Kasumi-1 (cell line): ENCODE data around the gene TMEM98.
"Not testable (repeated sequence)": the region's sequence is repeated elsewhere in the genome, so short reads cannot be mapped to it uniquely, and the experiment has no call there.

ENCODE experiments used
- DNase-seq, 2 experiments: peaks; one replicate each; lab custom pipeline; 2025; lab: John Stamatoyannopoulos, UW

The TMEM98 gene, protein sequence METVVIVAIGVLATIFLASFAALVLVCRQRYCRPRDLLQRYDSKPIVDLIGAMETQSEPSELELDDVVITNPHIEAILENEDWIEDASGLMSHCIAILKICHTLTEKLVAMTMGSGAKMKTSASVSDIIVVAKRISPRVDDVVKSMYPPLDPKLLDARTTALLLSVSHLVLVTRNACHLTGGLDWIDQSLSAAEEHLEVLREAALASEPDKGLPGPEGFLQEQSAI

DNA sequence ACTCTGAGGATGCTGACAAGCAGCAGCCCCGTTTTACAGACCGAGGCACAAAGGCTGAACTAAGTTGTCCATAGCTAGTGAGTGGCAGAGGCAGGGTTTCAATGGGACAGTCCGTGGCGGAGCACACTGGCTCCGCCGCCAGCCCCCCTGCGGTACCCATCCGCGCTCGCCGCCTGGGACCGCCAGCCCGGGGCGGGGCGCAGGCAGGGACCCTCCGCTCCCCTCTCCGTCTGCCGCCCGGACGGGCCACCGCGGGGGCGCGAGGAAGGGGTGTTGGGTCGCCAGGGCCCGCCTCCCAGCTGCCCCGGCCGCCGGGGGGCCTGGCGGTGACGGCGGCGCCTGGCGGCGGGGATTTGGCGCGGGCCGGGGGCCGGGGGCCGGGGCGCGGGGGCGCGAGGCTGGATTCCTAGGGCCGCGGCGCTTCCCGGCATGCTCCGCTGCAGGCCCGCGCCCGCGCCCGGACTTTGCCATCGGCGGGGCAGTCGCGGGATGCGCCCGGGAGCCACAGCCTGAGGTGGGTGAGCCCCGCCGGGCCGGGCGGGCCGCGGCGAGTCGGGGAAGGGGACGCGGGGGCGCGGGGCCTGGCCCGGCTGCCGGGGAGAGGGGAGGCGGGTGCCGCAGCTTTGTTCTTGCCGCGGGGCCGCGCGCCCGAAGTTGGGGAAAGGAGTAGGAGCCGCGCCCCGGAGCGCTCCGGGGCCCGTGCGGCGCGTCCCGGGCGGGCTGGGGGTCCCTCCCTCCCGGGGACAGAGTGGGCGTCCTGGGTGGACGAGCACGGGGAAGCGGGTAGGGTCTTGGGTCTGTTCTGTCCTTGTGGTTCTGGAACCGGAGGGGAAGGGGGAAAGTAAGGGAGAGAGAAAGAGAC lies at the start of gene TMEM98:
Gene TMEM98, plus strand, starts transcription at position 430 of the 862 bp plus-strand sequence. CDS start 3,376 bp downstream, outside the sequence.
- DNase-seq, result no peak

DNA sequence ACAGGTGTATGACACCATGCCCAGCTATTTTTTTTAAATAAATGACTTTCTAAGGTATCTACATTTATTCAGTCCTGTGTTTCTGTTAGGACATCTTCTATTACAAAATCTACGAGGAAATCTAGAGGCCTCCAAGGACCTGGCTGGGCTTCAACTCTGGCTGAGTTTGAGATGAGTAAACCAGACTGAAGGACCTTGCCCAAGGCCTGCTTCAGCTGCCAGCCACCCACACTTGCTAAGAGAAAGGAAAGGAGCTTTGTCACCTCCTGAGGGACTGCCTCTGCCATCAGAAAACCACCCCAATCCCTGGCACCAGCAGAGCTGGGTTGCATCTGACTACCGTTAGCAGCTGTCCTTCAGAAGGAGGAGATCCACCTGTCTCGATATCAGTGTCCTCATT lies 49.7 kb upstream of the TMEM98 start:
- no peak for DNase-seq

DNA sequence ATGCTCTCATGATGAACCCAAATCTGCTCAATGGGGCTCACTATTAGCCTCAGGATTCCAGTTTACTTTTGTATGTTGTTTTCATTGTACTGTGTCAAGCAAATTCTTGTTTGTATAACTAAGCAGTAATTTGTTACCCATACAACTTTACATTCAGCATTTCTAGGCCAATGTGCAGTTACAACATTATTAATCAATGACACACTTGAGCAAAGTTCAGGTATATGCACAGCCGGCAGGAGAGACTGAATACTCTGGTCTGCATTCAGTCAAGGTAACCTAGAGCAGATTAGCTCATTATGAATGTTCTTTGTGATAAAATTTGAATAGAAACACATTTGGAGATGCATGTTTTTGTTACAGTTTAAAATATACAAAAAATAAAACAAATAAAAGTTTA lies 48.8 kb upstream of the TMEM98 start:
- no peak for DNase-seq

DNA sequence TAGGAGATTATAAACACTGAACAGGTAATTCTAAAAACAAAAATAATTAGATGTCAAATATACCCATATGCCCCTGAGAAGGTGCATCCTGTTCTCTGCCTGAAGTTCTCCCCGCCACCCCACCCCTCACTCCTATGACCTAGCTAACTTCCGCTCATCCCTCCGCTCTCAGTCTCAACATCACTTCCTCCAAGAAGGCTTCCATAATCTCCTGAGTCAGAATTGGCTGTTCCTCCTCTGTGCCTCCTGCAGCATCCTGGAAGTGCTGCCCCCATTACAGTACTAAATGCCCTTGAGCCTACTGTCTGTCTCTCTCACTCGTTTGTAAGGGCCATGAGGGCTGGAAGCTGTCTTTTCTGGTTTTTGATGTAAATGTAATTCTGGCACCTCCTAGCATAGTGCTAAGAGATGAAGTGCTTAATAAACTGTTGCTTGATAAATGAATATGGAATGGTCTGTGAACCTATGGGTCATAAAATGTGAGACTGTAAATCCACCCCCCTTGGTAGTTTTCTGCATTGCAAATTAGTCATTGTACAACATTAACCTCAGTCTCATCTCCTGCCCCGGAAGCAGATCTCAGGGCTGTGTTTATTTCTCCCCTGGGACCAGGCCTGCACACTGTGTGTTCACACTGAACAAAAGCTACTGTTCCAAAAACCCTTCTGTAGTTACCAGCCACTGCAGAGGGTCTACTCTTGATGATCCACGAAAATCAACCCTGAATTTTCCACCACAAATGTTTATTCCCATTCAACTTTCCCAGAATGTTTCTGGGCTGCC lies 47.1 kb upstream of the TMEM98 start:
- DNase-seq, result no peak

DNA sequence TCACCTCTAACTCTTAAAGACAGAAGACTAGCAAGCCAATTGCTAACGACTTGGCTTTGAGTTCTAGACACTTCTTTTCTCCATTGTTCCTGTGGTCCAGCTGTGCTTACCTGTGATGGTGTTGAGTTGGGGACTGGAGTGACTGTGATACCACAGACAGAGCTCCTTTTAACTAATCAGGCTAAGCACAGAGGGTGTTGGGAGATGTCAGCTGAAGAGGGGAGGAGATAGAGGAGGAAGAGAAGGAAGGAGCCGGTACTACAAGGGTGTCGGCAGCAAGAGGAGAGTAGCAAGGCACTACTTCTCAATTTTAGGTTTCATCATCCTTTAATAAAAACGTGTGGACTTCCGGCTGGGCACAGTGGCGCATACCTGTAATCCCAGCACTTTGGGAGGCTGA lies 45.9 kb upstream of the TMEM98 start:
- DNase-seq, result no peak

DNA sequence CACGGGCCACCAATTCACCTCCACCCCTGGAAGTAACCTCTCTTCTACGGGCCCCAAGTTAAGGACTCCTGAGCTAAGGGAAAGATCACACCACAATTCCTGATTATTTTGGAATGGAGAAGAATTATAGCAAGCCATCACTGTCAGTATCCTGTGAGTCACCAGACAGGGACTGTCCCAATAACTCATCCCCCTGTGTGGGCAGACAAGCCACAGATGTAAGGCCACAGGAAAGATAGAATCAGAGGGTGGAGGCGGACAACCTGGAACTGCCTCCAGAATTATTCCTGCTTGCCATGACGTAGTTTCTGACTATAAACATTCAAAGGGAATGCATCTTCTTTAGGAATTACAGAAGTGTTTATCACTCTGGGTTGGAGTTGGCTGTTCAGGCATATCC lies 45.2 kb upstream of the TMEM98 start:
- no peak for DNase-seq

DNA sequence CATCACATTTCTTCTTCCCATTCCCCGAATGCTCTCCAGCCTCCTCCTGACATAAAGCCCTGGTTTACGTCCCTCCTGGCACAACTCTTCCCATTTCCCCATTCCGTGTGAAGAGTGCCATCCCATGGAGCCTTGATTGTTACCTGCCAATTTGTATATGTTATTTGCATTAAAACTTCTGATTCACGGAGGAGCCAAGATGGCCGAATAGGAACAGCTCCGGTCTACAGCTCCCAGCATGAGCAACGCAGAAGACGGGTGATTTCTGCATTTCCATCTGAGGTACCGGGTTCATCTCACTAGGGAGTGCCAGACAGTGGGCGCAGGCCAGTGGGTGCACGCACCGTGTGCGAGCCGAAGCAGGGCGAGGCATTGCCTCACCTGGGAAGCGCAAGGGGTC lies 41.0 kb upstream of the TMEM98 start:
- DNase-seq, result not testable (repeated sequence)

DNA sequence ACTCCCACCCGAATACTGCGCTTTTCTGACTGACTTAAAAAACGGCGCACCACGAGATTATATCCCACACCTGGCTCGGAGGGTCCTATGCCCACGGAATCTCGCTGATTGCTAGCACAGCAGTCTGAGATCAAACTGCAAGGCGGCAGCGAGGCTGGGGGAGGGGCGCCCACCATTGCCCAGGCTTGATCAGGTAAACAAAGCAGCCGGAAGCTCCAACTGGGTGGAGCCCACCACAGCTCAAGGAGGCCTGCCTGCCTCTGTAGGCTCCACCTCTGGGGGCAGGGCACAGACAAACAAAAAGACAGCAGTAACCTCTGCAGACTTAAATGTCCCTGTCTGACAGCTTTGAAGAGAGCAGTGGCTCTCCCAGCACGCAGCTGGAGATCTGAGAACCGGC lies 40.5 kb upstream of the TMEM98 start:
- DNase-seq, result not testable (repeated sequence)

DNA sequence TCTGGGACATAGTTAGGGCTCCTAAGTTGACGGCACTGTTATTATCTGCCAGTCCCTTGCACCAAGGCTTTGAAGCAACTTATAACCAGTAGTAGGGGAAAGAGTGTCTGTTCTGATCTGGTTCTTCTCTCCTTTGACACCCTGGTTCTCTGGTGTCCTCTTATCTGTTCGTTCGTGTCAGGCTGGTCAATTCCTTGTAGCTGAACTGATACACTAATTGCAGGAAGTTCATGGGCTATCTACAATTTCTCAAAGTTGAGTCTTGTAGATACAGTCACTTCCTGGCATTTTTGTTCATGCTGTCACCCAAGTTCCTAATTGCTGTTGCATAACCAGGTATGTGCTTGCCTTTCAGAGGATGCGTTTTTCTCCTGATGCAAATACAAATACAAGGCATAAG lies 33.7 kb upstream of the TMEM98 start:
- DNase-seq, result no peak

DNA sequence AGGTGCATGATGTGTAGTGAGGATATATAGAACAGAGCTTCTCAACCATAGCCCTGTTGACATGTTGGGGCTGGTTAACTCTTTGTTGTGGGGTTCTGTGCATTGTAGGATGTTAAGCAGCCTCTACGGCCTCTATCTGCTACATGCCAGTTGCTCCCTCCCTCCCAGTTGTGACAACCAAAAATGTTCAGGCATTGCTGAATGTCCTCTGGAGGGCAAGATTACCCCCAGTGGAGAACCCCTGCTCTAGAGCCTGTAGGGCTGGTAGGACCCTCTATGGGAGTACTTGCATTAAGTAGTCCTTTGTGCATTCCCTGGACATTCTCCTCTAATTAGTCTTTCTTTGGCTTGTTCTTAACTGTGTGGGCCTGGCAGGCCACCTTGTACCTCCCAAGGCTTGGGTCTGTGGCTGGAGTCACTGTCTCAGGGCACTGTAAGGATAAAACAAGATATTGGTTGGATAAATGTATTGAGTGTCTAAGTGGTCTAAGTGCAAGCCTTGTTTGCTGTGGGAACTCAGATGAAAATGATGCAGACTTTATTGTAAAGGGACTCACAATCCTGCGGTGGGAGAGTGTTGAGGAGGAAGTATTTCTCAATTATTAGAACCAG lies 31.2 kb upstream of the TMEM98 start:
- DNase-seq, result no peak

DNA sequence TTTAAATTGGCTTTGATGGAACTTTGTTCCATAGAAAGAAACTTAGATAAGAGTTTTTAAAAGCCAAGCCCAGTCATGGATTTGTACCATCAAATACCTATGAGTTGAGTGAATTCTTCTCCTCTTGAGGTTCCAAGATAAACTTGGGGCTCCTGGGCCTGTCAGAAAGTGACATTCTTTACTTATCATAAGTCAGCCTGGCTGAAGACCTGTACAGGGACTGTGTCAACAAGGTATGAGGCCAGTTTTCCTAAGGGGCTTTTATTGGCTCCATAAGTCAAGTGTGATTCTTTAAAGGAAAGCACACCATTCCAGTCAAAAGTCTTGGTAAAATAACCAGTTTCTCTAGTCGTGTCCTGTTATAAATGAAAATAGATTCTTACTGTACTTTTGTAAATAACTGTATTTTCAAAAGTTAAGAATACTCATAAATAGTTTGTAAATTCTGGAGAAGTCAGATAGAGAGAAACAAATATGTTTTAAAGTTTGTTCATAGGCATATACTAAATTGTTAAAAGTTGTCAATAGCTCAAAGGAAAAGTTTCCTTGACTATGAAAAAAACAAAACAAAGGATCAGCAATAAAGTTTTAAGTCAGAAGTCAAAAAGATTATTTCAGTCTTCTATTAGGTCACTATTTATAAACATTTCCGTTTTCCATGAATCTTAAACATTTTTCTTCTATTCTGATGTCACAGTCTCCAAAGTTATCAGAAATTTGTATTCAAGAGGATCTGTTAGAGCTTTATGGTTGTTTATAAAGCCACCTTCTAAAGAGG lies 28.5 kb upstream of the TMEM98 start:
- DNase-seq, result no peak

DNA sequence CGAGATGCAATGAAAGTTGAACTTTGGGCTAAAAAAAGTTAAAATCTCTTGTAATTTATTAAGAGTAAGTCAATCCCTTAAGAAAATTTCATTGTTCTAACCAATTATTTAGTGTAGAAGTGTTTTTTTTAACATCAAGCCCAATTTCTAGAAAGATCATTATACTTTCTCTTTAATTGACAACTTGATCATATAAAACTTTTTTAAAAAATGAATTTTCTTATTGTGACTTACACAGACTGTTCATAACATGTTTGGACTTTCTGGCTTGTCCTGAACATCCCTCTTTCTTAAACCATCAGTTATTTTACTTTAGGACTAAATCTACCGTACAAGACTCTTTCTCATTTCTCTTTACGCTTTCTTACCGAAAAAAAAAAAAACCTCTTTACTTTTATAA lies 26.2 kb upstream of the TMEM98 start:
- DNase-seq, result no peak

DNA sequence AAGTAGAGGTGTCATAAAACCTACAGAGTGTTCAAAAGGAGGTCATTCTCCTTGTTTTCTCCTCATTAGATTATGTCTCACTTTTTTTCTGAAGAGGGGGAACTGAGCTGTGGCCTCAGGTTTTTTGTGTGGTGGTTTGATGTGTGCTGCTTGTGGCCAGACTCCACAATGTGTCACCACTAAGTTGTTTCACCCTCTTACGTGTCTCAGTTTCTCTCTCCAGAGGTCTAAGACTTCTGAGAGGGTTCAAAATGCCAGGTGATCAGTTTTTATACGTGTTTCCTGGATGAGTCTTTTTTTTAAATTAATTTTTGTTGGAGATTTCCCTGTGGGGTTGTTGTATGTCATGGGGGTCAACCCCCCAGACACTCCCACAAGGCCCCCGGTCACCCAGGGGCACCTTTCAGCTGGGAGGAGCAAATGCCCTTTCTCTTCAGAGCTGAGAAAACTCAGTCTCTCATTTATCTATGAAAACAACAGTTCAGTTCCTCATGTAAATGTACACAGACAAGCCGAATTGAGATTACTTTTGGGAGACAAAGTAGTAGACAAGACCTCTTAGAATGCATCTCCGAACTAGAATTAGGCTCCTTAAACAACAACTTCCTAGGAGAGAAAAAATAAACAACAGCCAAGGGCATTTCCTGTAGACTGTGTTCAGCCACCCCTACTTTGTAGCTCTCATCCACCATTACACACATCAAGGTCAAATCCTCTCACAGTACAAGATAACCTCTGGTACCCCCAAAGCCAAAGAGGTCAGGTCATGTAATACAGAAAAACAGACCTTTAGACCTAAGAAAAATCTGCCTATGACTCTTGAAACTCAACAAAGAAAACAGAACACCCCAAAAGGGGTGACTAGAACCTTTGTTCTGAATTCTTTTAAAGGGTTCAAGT lies 23.9 kb upstream of the TMEM98 start:
- DNase-seq, result no peak

DNA sequence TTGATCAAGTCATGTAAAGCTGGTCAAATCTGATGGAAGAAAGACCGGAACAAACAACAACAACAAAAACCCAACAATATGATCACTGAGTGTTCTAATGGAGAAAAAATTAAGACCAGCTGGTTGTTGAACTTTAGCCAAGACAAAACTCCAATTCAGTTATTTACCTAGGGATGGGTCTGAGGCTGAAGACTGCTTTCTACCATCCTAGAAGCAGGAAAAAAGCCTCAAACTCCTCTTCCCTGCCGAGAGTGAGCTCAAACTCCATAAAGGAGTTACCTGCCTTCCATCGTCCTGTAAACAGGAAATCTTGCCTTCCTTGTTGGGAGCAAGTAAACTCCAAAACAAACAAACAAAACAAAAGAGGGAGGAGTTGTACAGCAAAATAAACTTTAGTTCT lies 23.1 kb upstream of the TMEM98 start:
- DNase-seq, result no peak

DNA sequence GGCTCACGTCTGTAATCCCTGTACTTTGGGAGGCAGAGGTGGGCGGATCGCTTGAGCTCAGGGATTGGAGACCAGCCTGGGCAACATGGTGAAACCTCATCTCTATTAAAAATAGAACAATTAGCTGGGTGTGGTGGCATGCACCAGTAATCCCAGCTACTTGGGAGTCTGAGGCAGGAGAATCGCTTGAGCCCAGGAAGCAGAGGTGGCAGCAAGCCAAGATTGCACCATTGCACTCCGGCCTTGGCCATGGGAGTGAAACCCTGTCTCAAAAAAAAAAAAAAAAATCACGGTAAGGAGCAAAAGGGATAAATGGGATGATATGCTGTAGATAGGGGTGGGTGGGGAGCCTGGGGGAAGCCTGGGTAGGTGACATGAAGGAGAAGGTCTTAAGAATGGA lies 20.4 kb upstream of the TMEM98 start:
- DNase-seq, result no peak

DNA sequence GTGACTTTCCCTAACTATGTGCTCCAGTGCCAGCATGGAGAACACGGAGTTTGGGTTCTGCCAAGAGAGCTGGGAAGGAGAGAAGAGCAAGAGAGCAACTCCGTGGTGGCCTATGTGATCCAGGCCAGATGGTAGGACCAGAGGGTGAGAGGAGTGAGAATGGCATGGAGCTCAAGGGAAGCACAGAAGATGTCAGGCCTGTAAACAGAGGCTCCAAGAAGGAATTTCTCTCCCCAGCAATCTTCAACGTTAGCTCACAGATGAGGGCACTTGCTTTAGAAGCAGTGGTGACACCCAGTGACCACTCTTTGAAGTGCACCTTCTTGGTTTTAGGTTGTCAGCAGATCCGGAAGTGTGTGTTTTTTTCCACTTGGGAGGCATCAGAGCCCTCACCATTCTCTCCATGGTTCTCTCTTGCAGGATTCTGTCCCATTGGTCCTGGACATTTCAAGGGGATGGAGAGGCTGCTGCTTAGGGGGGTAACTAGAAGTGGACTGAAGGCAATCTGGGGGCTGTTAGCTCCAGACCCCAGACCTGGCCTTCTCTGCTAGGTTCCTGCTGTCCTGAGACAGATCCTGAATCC lies 18.1 kb upstream of the TMEM98 start:
- peak; percentile 51 to 55 for DNase-seq

DNA sequence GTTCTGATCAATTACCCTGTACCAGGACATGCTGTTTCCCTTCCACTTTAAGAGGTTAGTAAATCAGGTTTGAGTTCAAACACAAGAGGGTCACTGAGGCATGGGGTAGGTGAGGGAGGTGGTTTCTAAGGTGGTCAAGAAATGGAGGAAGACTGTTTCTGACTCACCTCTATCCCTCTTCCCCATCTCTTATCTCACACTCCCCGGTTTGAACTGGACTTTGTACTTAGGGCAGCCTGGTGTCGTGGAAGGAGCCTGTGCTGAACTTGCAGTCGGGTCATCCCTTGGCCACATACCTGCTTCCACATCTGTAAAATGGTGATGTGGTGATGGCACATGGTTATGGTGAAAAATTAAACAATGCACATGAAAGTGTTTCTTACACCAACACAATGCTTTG lies 17.2 kb upstream of the TMEM98 start:
- DNase-seq, result no peak

DNA sequence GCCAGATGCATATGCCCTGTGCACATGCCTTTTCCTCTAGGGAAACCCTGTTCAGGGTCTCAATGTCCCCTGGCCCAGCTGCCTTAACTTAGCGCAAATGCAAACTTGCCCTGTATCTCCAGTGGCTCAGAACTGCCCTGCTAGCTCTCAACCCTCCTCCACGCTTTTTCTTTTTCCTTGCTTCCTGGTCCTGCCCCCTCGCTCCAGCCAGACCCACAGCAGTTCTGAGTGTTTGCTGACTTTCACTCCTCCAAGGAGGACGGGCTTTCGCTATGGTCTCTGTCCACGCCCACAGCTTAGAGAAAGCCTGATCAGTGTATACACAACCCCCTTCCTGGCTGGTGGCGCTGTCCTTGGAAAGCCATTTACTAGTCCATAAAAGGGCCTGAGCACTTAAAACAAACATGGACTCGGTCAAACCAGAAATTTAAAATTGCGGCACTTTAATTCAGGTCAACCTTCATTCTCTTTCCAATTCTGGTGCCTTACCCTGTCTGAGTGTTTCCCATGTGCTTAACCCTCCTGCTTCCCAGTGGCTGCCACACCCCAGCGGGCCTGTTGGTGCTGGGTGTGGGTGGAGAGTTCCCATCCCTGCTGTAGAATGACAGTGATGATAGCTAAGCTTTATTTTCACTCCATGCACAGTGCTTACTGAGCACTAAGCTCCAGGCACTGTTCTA lies 15.6 kb upstream of the TMEM98 start:
- no peak for DNase-seq

DNA sequence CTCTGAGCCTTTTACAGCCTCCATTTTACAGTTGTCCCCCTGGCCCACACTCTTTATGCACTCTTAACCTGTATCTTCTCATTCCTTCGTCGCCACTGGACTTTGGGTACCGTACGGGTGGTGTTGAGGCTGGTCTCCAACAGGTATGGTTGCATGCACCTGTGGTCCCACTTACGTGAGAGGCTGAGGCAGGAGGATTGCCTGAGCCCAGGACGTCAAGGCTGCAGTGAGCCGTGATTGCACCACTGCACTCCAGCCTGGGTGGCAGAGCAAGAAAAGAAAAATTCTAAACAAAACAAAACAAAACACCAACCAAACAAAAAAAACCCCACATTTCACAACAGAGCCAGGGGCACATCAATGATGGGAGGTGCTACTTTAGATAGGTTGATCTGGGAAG lies 14.4 kb upstream of the TMEM98 start:
- no peak for DNase-seq

DNA sequence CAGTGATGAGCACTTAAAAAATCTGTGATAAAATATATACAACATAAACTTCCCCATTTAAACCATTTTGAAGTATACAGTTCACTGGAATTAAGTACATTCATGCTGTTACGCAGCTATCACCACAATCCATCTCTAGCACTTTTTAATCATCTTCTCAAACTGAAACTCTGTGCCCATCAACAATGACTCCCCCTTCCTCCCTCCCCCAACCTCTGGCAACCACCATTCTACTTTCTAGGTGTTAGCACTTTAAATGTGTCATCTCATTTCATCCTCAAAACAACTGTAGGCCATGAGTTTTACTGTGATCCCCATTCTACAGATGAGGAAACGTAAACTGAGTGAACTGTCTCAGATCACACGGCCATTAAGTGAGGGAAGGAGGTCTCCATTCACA lies 13.8 kb upstream of the TMEM98 start:
- no peak for DNase-seq
